GM21786 (cell line): ENCODE measurements around the gene ABCD2.
"Not testable (repeated sequence)": the region's sequence is repeated elsewhere in the genome, so short reads cannot be mapped to it uniquely, and the experiment has no call there.

Experiments
- ATAC-seq: cut with Tn5 transposase; IDR thresholded peaks from one replicate; pipeline ENCODE4 v1.9.1; 2021; ENCODE audit not compliant: unreplicated experiment

ABCD2 gene

DNA sequence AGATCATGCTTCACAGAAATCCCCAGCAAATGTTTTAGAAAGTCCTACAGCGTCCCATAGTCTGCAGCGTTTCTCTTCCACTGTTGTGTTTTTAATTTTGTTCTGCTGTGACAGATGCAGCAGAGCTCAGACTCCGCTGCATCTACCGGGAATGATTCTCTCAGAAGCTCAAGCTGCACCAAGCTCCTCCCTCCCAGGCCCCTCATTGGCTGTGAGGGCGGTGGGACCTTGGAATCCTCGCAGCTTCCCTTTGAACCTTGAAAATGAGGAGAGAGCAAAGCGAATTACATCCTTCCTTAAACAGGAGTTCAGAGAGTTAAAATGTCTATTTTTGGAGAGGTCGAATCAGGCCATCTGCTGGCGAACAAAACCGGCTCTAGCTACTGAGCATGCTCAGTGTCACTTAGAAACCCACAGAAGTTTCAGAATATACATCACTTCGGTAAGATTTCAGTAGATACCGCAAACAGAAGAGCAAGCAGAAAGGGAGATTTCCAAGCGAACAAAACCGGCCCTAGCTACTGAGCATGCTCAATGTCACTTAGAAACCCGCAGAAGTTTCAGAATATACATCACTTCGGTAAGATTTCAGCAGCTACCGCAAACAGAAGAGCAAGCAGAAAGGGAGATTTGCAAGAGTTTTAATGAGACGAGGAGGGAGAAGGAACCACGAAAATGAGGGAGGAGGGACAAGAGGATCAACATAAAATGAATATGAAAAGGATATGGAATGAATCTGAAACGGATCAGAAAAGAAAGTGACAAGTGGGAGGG lies at the start of gene ABCD2:
Gene ABCD2, minus strand, starts transcription at position 144 of the 774 bp plus-strand sequence. CDS start 188 bp downstream, outside the sequence.
- ATAC-seq, result peak; percentile 71

DNA sequence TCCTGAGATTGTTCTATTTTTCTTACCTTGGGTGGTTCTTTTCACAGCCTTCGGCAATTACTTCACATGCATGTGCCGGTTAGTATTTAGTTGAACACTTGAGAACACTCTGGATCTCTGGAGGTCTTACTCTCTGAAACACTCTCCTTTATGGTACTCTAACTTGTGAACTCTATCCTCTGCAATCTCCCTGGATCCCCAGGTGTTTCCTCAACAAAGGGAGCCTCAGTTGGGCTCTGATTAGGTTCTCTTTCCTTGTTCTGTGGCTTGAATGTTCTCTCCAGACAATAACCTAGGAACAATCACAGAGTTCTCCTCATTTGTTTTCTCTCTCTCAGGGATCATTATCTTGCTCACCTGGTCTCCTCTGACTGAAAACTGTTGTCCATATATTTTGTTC lies 40.5 kb upstream of the ABCD2 start:
- no peak for ATAC-seq

DNA sequence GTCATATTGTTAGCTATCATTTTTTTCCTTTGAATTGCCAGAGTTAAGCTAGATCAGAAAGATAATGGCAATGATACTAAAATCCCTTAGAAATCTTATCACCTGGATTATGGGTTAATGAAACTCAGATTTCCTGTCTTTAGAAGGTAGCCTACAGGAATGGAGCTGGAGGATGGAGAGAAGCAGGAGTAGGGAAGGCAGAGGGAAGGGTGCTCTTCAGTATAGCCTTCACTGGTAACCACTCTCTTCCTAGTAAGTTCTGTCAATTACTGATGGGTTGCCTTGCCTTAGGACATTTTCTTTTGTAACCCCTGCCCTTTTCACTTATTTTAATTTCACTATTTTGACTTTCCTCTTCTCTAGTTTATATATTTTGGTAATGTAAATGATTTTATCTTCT lies 27.8 kb upstream of the ABCD2 start:
- no peak for ATAC-seq

DNA sequence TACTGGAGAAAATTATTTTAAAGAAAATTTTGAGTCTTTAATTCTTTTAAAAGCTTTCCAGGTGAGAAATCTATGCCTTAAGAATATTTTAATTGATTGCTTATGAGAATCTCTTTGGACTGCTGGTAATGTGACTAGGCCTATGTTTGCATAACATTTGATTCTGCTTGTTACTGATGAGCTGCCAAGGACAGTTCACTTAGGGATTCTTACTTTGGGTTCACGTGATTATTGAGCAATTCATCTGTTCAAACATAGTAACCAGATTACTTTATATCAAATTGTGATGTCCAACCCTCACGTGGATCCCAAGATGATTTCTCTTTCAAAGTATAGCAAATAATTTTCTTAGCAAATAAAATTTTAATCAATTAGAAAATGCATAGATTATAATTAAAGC lies 27.4 kb upstream of the ABCD2 start:
- ATAC-seq, result no peak

DNA sequence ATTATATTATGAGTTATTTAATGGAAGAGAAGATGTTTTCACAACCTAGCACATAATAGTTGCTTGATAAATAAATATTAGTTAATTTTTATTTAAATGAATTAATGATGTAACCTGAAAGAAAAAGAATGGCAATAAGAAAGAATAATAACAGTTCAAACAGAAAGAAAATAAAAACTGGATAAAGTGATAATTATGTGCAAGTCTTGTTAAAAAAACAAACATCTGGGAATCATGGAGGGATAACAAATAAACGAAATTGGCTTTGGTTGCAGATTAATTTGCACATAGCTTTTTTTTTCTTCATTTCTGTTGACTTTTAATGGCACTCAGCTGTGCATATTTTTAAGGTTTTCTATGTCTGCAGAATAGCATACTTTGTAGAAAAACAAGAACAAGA lies 23.4 kb upstream of the ABCD2 start:
- ATAC-seq, result no peak

DNA sequence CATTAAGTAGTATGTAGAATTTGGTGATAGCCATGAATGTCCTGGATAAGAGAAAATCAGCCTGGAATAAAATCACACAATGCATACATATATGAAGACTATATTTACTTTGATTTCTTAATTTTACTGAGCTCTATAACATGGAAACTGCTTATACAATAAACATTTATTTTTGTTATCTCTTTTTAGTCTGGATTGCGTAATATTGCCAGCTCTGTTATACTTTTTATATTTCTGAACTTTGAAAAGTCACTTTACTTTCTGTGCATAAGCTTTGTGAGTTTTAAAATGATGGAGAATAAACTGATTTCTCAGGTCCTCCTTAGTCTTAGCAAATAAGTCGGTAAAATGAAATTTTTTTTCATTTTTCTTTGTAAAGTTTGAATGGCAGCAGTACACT lies 19.2 kb upstream of the ABCD2 start:
- ATAC-seq, result no peak

DNA sequence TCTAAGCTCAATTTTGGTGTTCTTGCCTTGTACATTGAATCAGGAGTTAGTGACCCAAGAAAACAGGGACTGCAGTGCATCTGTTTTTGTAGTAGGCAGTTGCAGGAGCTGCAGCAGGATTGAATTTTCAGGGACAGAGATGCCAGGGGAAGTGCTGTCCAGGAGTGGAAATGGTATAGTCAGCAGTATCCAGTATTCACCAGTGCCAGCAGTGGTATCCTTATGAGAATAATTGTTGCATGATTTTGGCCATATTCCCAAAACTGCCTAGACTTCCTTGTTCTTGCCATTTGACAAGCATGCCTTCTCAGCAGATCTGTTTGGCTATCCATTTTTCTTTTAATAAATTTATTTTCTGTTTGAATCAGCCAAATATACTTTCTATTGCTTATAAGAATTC lies 18.6 kb upstream of the ABCD2 start:
- no peak for ATAC-seq

DNA sequence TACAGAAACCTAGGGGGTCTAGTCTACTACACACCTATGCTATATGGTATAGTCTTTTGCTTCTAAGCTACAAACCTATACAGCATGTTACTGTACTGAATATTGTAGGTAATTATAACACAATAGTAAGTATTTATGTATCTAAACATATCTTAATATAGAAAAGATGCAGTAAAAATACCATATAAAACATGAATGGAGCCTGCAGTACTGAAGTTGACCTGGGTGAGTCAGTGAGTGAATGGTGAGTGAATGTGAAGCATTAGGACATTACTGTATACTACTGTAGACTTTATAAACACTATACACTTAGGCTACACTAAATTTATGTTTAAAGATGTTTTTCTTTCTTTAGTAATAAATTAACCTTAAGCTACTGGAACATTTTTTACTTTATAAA lies 13.1 kb upstream of the ABCD2 start:
- no peak for ATAC-seq

DNA sequence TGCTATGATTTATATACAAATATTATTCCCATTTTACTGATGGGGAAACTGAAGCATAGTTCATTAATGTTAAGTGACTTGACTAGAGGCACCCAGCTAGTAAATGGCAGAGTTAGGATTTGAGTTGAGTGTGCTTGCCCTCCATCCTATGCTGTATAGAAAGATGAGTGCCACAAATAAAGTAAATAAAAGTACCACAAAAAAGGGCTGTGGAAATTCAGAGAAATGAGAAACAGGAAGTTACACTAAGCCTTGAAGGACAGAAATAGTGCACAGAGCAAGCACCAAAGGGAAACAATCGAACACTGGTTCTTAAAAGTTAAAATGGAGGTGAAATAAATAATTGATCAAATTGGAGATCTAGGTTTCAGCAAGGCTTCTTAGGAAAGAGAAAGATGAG lies 9.2 kb upstream of the ABCD2 start:
- ATAC-seq, result no peak

DNA sequence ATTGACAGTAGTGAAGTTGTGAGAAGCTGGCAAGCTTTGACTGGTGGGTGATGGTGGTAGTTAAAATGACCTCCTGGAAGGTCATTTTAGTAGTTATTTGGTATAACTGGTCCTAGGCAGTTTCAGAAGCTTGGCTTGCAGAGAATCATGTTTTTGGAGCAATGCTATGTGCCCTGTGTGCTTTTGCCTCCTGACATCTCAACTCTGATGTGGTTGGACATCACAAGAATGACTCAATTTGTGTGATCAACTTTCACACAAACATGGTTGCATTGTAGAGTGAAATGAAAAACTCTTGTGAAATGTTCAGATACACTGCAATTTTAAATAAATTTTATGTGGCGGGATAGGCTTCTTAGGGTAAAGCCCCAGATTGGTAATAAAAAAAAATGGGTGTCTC lies 8.3 kb upstream of the ABCD2 start:
- ATAC-seq, result no peak

DNA sequence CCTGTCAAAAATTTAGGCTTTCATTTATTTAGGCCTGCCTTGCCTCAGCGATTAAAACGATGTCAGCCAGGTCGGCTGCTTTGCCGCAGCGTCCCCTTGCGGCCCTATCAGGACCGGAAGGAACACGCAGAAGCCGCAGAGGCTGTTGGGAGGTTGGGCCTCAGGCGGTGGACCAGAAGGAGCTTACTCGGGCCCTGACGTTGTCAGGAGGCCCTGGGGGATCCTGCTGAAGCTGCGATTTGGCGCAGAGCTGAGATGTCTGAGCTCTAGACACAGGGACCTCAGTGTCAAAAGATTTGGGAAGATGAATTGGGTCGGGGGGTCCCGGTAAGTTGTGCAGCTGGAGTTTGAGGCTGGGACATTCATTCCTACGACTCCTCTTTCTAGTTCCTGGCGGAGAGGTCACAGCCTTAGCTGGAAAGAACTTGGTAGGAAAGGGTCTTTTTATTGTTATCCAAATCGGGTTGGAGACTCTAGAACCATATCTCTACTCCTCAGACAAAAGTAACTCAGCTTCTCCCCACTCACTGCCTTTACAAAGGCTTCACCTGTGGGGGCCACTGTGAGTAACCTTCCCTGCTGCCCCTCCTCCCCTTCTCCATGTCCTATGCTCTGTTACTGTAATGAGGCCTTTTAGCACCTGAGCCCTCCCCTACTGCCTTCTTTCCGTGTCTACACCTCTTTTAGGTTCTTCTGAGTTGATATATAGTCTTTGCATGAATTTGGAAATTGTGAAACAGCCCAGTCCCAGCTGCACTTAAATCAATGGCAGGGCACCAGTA lies 6.6 kb upstream of the ABCD2 start:
- ATAC-seq, result no peak

DNA sequence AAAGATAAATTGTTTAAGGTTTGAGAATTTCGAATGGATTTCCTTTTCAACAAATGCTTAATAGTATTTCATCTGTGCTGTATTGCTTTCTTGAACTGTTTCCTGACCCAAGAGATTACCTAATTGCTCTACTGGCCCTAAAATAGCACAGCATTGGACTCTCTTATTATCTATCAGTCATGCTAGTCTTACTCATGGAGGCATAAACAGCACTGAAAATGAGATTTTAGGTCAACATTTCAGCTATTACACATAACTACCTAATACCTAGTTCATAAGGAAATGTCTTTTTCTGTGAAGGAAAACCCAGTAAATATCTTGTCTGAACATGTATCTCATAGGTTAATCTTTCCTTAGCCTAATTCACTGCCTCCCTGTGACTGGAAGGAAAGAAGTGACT lies 4.3 kb upstream of the ABCD2 start:
- ATAC-seq, result no peak

DNA sequence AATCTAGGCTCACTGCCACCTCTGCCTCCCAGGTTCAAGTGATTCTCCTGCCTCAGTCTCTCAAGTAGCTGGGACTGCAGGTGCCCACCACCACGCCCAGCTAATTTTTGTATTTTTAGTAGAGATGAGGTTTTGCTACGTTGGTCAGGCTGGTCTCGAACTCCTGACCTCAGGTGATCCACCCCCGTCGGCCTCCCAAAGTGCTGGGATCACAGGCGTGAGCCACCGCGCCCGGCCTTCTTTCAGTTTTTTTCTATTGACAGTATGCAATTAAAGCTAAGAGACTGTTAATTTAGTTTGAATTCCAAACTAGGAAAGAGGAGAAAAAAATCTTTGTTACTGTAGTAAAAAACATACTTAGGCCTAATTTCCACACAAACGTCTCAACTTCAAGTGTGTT lies 3.6 kb upstream of the ABCD2 start:
- ATAC-seq, result not testable (repeated sequence)

DNA sequence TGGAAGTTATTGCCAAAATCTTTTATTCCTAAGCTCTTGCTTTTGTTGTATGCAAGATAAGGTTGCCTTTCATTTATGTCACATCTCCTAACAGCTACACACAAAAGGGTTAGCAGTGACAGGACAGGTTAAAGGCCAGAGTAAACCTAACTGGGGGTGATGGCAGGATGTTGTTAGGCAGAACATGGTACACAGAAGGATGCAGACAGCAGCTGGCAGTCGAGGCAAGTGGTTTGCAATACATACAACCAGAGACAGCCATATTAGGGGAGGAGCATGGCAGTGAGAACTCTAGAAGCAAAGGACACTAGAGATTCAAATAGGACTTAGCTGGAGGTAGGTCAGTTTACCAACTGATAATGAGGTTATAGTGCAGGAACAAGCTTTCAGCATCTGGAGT lies 2.7 kb upstream of the ABCD2 start:
- ATAC-seq, result no peak

DNA sequence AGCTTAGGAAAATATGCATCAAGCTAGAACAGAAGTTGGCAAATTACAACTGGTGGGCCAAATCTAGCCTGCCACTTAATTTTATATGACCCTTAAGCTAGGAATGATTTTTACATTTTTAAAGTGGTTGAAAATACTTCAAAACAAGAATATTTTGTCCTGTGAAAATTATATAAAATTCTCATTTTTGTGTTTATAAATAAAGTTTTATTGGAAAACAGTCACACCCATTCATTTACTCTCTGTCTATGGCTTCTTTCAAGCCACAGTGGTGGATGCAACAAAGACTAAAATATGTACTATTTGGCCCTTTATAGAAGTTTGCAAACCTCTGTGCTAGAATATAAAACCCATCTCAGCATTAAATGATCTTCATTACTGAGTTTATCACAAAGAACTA lies 2.1 kb upstream of the ABCD2 start:
- ATAC-seq, result no peak

DNA sequence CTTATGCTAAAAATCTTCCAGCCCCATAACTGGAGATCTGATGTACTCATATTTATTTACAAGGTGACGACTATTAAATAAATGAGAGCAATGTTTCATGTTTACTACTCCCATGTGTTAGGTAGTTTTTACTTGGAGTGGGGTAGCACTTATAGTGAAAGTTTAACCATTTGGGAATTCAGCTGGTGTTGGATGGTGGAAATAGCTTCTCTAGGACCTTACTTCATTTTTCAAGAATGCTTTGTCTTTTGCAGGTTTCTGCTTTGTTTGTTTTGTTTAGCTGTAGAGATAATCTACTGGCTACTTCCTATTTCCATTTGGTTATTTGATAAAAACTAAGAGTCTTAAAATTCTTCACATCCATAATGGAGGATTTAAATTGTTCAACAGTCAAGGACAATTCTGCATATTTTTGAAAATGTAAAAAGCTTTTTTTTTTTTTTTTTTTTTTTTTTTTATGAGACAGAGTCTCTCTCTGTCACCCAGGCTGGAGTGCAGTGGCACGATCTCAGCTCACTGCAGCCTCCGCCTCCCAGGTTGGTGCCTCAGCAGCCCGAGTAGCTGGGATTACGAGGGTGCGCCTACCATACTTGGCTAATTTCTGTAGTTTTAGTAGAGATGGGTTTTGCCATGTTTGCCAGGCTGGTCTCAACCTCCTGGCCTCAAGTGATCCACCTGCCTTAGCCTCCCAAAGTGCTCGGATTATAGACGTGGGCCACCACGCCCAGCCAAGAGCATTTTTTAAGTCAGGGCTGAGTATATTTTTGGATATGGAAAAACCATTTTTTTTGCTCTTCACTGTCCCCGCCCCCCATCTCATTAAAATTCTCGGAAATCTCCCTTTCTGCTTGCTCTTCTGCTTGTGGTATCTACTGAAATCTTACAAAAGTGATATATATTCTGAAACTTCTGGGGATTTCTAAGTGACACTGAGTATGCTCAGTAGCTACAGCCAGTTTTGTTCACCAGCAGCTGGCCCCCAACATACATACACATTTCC lies 1.4 kb upstream of the ABCD2 start:
- peak; percentile 35 for ATAC-seq

DNA sequence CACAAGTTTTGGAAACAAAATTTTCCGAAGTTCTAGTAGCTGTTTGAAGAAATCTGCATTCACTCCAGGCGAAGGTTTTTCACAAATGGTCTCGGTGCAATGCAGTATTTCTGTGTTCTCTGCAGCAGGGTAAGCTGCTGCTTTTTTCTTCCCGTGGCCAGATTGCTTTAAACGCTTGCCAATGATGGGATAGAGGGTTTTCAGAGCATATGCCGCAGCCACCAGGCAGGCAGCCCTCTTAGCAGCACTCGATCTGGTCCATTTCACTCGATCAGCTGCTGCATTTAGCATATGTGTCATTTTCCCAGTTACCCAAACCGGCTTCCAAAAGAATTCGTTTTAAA lies 315 bp downstream of the ABCD2 start:
- ATAC-seq, result peak; percentile 17

DNA sequence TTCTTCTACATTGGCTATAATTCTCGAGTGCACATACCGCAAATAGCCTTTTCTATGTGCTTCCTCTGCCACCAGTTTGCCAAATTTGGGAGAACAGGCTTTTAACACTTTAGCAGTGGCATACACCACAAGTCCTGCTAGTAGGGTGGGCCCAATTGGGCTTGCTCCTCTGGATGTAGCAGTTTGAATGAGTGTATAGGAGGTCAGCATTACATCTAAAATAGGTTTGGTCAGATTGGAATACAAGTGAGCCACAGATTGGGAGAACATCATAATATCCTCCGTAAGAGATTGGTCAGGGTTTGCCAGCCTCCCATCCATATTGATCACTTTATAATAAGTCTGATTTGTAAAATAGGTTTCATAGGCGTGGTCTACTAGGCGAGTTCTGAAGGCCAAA lies 902 bp downstream of the ABCD2 start:
- no peak for ATAC-seq

DNA sequence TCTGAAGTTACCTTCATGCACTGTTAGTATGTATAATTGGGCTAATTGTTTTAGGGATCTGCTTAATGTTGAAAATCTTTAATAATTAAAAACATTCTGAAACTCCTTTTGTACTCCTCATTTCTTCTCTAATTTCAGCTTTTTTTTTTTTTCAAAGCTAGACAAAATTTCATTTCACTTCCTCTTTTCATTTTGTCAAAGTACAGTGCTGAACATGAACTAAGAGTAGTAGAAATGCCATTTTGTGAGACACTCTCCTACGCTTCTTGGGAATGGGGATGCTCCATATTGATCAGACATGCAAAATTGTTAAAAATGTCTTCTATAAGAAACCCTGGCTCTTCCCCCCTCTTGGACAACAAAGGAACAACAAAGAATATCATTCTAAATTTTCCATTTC lies 1.7 kb downstream of the ABCD2 start:
- ATAC-seq, result peak; percentile 8

DNA sequence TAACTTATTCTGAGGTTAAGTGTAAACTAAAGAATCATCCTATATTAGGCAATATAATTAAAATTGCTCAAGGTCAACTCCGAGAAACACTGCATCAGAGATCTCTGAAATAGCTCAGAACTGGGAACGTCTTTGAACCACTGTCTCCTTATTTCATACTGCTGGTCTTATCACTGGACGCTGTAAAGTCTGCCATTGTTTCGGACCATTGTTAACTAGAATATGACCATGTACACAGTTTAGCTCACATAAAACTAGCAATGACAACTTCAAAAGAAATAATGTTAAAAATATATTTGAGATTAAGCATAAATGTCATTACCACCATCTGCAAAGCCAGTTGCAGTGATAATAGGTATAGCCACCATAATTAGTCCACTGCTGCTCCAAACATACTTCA lies 2.9 kb downstream of the ABCD2 start:
- ATAC-seq, result no peak

DNA sequence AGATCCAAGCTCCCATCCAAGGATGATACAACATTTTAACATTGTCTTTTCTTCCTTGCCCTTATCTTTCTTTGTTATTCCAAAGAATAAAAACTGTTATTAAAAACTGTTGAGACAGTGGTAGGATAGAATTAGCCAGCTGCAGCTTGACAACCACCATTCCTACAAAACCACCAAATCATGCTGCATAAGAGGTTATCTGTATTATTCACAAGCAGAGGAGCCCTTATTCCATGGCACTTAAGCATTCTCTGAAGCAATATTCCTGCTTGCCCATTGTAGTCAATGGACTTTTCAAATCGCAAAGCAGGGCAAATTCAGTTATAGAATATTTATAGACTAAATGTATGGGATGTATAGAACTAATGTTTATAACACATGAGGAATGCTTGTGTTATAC lies 3.4 kb downstream of the ABCD2 start:
- ATAC-seq, result no peak
